ENCODE data around the gene SPAG7.

- TF ChIP-seq EZH2 (IDR thresholded peaks at IDR 0.05; ENCODE audit: low read length) (no peak), CTCF (optimal IDR thresholded peaks at IDR 0.05 in 1 of 3, IDR thresholded peaks at IDR 0.05 in 1 of 3, conservative IDR thresholded peaks at IDR 0.05 in 1 of 3; ENCODE audit: extremely low read depth in 1 of 3, insufficient read depth in 2 of 3, low read length in 3 of 3) (no peak)
These were observed 4.7 kb upstream of the SPAG7 start for GRCh38 chr17:4972322-4972721.

All from keratinocyte (primary cell).